ENCODE measurements around the gene MAPT. TPM values are rescaled to one million over a fixed set of nuclear protein-coding genes. Genes with fewer than 3 reads are reported as not detected.

Gene MAPT
- total RNA-seq, 1 experiment from 2014 or later: 3.6 TPM

GRCh38 chr17:45868276-45868675 lies 26.1 kb upstream of the MAPT start:
- no peak overlapping the region for H3K4me3 ChIP-seq (ENCODE audit: low read length)
- no peak overlapping the region for H2AFZ ChIP-seq (ENCODE audit: low read length)
- intact Hi-C loops (cut with micrococcal nuclease): no loop called here
- POLR2A ChIA-PET (ENCODE audit: unreplicated experiment): no interaction called here
- H4K20me1 ChIP-seq (ENCODE audit: low read length): no peaks in the 10 kb centered on the region
- H3K36me3 ChIP-seq (ENCODE audit: low read depth, low read length): no peaks in the 10 kb centered on the region
- no peak overlapping the region for H3K4me2 ChIP-seq (ENCODE audit: low read length)
- H3K79me2 ChIP-seq (ENCODE audit: low read length): no peaks in the 10 kb centered on the region
- no peaks in the 10 kb centered on the region for H3F3A ChIP-seq (ENCODE audit: low read length, unreplicated experiment)
- no peak for ATAC-seq
- no peaks in the 10 kb centered on the region for H3K9me2 ChIP-seq (replicated peaks; ENCODE audit: low read length)
- peaks cover 41% of the 10 kb centered on the region for H3K27me3 ChIP-seq (ENCODE audit: low read length)
- CTCF ChIA-PET: no interaction called here
- no peak for TF ChIP-seq CTCF (conservative IDR thresholded peaks at IDR 0.05; ENCODE audit: low read depth, low read length)
- no peak for TF ChIP-seq EZH2 (IDR thresholded peaks at IDR 0.05; ENCODE audit: low read length, unreplicated experiment)
- no peak for TF ChIP-seq EZH2phosphoT487 (IDR thresholded peaks at IDR 0.05; ENCODE audit: borderline replicate concordance, low read length)
- H3K9me3 ChIP-seq (ENCODE audit: low read length): no peaks in the 10 kb centered on the region
- no TSS peak for BruUV-seq (replicated peaks)
- H3K27ac ChIP-seq (ENCODE audit: low read length): no peak overlapping the region
- H3K4me1 ChIP-seq (ENCODE audit: insufficient read depth, low read length): no peaks in the 10 kb centered on the region
- H3K9ac ChIP-seq (ENCODE audit: low read length): no peak overlapping the region
- DNase-seq: no peak

GRCh38 chr17:45869676-45870341 lies 24.5 kb upstream of the MAPT start:
- H4K20me1 ChIP-seq (ENCODE audit: low read length): no peaks in the 10 kb centered on the region
- no peak overlapping the region for H3K9ac ChIP-seq (ENCODE audit: low read length)
- DNase-seq (no peak), ATAC-seq (no peak)
- peaks cover 33% of the 10 kb centered on the region for H3K27me3 ChIP-seq (ENCODE audit: low read length)
- no peaks in the 10 kb centered on the region for H3F3A ChIP-seq (ENCODE audit: low read length, unreplicated experiment)
- no peaks in the 10 kb centered on the region for H3K4me1 ChIP-seq (ENCODE audit: insufficient read depth, low read length)
- CTCF ChIA-PET: no interaction called here
- H3K4me2 ChIP-seq (ENCODE audit: low read length): no peak overlapping the region
- no peak overlapping the region for H3K27ac ChIP-seq (ENCODE audit: low read length)
- H3K36me3 ChIP-seq (ENCODE audit: low read depth, low read length): no peaks in the 10 kb centered on the region
- no peak overlapping the region for H3K4me3 ChIP-seq (ENCODE audit: low read length)
- no peaks in the 10 kb centered on the region for H3K79me2 ChIP-seq (ENCODE audit: low read length)
- no peaks in the 10 kb centered on the region for H3K9me3 ChIP-seq (ENCODE audit: low read length)
- intact Hi-C loops (cut with micrococcal nuclease): no loop called here
- POLR2A ChIA-PET (ENCODE audit: unreplicated experiment): no interaction called here
- TF ChIP-seq EZH2phosphoT487 (IDR thresholded peaks at IDR 0.05; ENCODE audit: borderline replicate concordance, low read length) (no peak), EZH2 (IDR thresholded peaks at IDR 0.05; ENCODE audit: low read length, unreplicated experiment) (no peak), CTCF (conservative IDR thresholded peaks at IDR 0.05; ENCODE audit: low read depth, low read length) (no peak)
- H2AFZ ChIP-seq (ENCODE audit: low read length): no peak overlapping the region
- no TSS peak for BruUV-seq (replicated peaks)
- H3K9me2 ChIP-seq (replicated peaks; ENCODE audit: low read length): no peaks in the 10 kb centered on the region

- no TSS peak for BruUV-seq (replicated peaks)
- ATAC-seq: no peak
- Histone ChIP-seq H2AFZ (ENCODE audit: low read length) (no peak overlapping the region), H4K20me1 (ENCODE audit: low read length) (no peaks in the 10 kb centered on the region), H3K4me2 (ENCODE audit: low read length) (no peak overlapping the region), H3F3A (ENCODE audit: low read length, unreplicated experiment) (no peaks in the 10 kb centered on the region), H3K27me3 (ENCODE audit: low read length) (peaks cover 27% of the 10 kb centered on the region), H3K9me3 (ENCODE audit: low read length) (no peaks in the 10 kb centered on the region), H3K79me2 (ENCODE audit: low read length) (no peaks in the 10 kb centered on the region), H3K27ac (ENCODE audit: low read length) (no peak overlapping the region), H3K9me2 (replicated peaks; ENCODE audit: low read length) (no peaks in the 10 kb centered on the region), H3K4me3 (ENCODE audit: low read length) (no peak overlapping the region), H3K4me1 (ENCODE audit: insufficient read depth, low read length) (no peaks in the 10 kb centered on the region), H3K36me3 (ENCODE audit: low read depth, low read length) (no peaks in the 10 kb centered on the region), H3K9ac (ENCODE audit: low read length) (no peak overlapping the region)
- ChIA-PET POLR2A (ENCODE audit: unreplicated experiment) (no interaction called here), CTCF (no interaction called here)
- intact Hi-C loops (cut with micrococcal nuclease): no loop called here
- TF ChIP-seq EZH2 (IDR thresholded peaks at IDR 0.05; ENCODE audit: low read length, unreplicated experiment): no peak
- no peak for TF ChIP-seq EZH2phosphoT487 (IDR thresholded peaks at IDR 0.05; ENCODE audit: borderline replicate concordance, low read length)
- TF ChIP-seq CTCF (conservative IDR thresholded peaks at IDR 0.05; ENCODE audit: low read depth, low read length): no peak
- no peak for DNase-seq
Observed at GRCh38 chr17:45870342-45870974, 23.9 kb upstream of the MAPT start.

All from PC-3 (cell line).